B cell (primary cell): ENCODE data around the gene PPP1R16B. TPM values are rescaled to one million over a fixed set of nuclear protein-coding genes. Genes with fewer than 3 reads are reported as not detected.
"Not testable (repeated sequence)": the region's sequence is repeated elsewhere in the genome, so short reads cannot be mapped to it uniquely, and the experiment has no call there.

ENCODE experiments used
- ATAC-seq: fragments of 200-7000 bp; cut with Tn5 transposase; one replicate; pipeline ENCODE4 v1.10.0; 2021; ENCODE audit warnings: low read depth, mild to moderate bottlenecking, moderate number of reproducible peaks, moderate library complexity
- CTCF ChIA-PET: fragments of 350-600 bp; sonication (Branson Sonifier 250); formaldehyde crosslinking; loops from one replicate; lab custom pipeline; 2021; ENCODE audit warnings: antibody characterized with exemption, inconsistent platforms; lab: Charles Lee
- POLR2A ChIA-PET: fragments of 350-600 bp; sonication (Branson Sonifier 250); formaldehyde crosslinking; loops from one replicate; lab custom pipeline; 2021; ENCODE audit warnings: antibody characterized with exemption; lab: Charles Lee
- DNase-seq: peaks from one replicate; pipeline ENCODE4 v3.0.0; 2013
- H2AFZ ChIP-seq: 2 replicates; pipeline ENCODE4 v1.6.1; 2012; ENCODE audit warnings: mild to moderate bottlenecking, low read depth, low read length; ENCODE audit not compliant: insufficient read depth, poor library complexity, severe bottlenecking
- H3K27ac ChIP-seq, 2 donors: 1 replicate in 1 of 2; 2 replicates in 1 of 2; pipeline ENCODE4 v1.5.1; 2012 to 2013; ENCODE audit warnings: low read length in 2 of 2, mild to moderate bottlenecking in 2 of 2, moderate library complexity in 1 of 2
- H3K27me3 ChIP-seq, 4 experiments: fragments of 200-600 bp in 1 of 4; sonication (generic) in 1 of 4; replicated peaks in 1 of 4; 1 replicate in 2 of 4; 2 replicates in 2 of 4; pipeline versions ENCODE4 v1.6.1 to v1.7.0; 2013 to 2016; ENCODE audit warnings: low read length in 3 of 4, mild to moderate bottlenecking in 2 of 4, mixed read lengths in 1 of 4, moderate library complexity in 1 of 4; ENCODE audit not compliant: insufficient read depth in 4 of 4, control insufficient read depth in 3 of 4; ENCODE audit errors: control extremely low read depth in 1 of 4
- H3K36me3 ChIP-seq, 2 experiments: replicated peaks in 1 of 2; 1 replicate in 1 of 2; 2 replicates in 1 of 2; pipeline versions ENCODE4 v1.6.1 to v1.7.1; 2013; ENCODE audit warnings: low read length in 1 of 2; ENCODE audit not compliant: insufficient read depth in 2 of 2, control insufficient read depth in 1 of 2; ENCODE audit errors: control extremely low read depth in 1 of 2, extremely low read depth in 1 of 2
- H3K4me1 ChIP-seq, 2 donors: fragments of 200-600 bp in 1 of 2; sonication (generic) in 1 of 2; 1 replicate in 1 of 2; 2 replicates in 1 of 2; pipeline versions ENCODE4 v1.5.1 to v1.6.1; 2013 to 2017; ENCODE audit warnings: low read length in 2 of 2; ENCODE audit not compliant: control insufficient read depth in 2 of 2, insufficient read depth in 2 of 2
- H3K4me2 ChIP-seq: replicated peaks from 2 replicates; pipeline ENCODE3; 2012; ENCODE audit warnings: mild to moderate bottlenecking, low read depth, low read length; ENCODE audit not compliant: poor library complexity, severe bottlenecking
- H3K4me3 ChIP-seq, 5 experiments: fragments of 200-600 bp in 1 of 5; sonication (generic) in 1 of 5; 1 replicate in 3 of 5; 2 replicates in 2 of 5; pipeline versions ENCODE4 v1.5.1 to v1.7.0; 2011 to 2016; ENCODE audit warnings: low read length in 4 of 5, mild to moderate bottlenecking in 4 of 5, low read depth in 2 of 5, control low read depth in 1 of 5, moderate library complexity in 1 of 5; ENCODE audit not compliant: insufficient read depth in 1 of 5; ENCODE audit errors: control extremely low read depth in 1 of 5, extremely low read depth in 1 of 5
- H3K79me2 ChIP-seq: fragments of 200-600 bp; sonication (generic); one replicate; pipeline ENCODE4 v1.6.0; 2016; ENCODE audit warnings: low read length; ENCODE audit not compliant: control insufficient read depth, insufficient read depth
- H3K9ac ChIP-seq: fragments of 200-600 bp; sonication (generic); 2 replicates; pipeline ENCODE4 v1.6.1; 2017; ENCODE audit warnings: mild to moderate bottlenecking, low read length, moderate library complexity
- H3K9me3 ChIP-seq, 3 donors: one replicate each; pipeline versions ENCODE4 v1.6.1 to v1.7.1; 2013; ENCODE audit warnings: low read length in 2 of 3; ENCODE audit not compliant: control insufficient read depth in 2 of 3, insufficient read depth in 1 of 3; ENCODE audit errors: control extremely low read depth in 1 of 3
- H4K20me1 ChIP-seq: 2 replicates; pipeline ENCODE4 v1.6.0; 2012; ENCODE audit warnings: mild to moderate bottlenecking, low read length; ENCODE audit not compliant: insufficient read depth, control insufficient read depth, poor library complexity, severe bottlenecking
- H3K27ac Mint-ChIP-seq: one replicate; pipeline ENCODE4 v1.8.0; 2021; ENCODE audit warnings: mixed read lengths
- H3K27me3 Mint-ChIP-seq: one replicate; pipeline ENCODE4 v1.8.0; 2021; ENCODE audit warnings: mixed read lengths
- H3K4me1 Mint-ChIP-seq: one replicate; pipeline ENCODE4 v1.8.0; 2021; ENCODE audit warnings: mixed read lengths
- H3K4me3 Mint-ChIP-seq: one replicate; pipeline ENCODE4 v1.8.0; 2021; ENCODE audit warnings: mixed read lengths
- H3K9me3 Mint-ChIP-seq: one replicate; pipeline ENCODE4 v1.8.0; 2022; ENCODE audit warnings: mixed read lengths; ENCODE audit not compliant: insufficient read depth
- EZH2 ChIP-seq: IDR thresholded peaks from 2 replicates; pipeline ENCODE4 v1.6.1; 2012; ENCODE audit warnings: borderline replicate concordance, low read depth, mild to moderate bottlenecking, moderate library complexity, low read length; ENCODE audit not compliant: insufficient read depth, poor library complexity, severe bottlenecking
- WGBS: methylation state at CpG from one replicate; pipeline ENCODE4 v1.1.5; 2013; ENCODE audit warnings: missing lambda C conversion rate; ENCODE audit not compliant: insufficient coverage; 5-methylcytosine and 5-hydroxymethylcytosine counted together
- intact Hi-C: fragments of 100-400 bp; cut with micrococcal nuclease; formaldehyde crosslinking; loops from one replicate; pipeline ENCODE4 v1.10.0; 2022
- polyA plus RNA-seq: library from polyadenylated mRNA; depleted of rRNA; stranded (reverse); fragments of >200 nt; gene quantifications from 2 replicates; pipeline ENCODE4 v1.2.3, GENCODE V29; 2012
- total RNA-seq, 2 donors: library from RNA; stranded (reverse); fragments of 120-200 nt in 1 of 2; gene quantifications; 1 replicate in 1 of 2; 2 replicates in 1 of 2; pipeline versions ENCODE4 v1.2.3 to v1.2.4, GENCODE V29; 2013 to 2022
- TF ChIP-seq, protein P1 (sequence below): fragments of 200-600 bp; IDR thresholded peaks from one replicate; pipeline ENCODE4 v1.8.0; 2022; ENCODE audit warnings: antibody characterized with exemption, mild to moderate bottlenecking

Gene PPP1R16B
- total and polyA plus RNA-seq, 2 donors (not counting 1 experiment from before 2014, with no cell fraction given), result 58.8 to 108 TPM

DNA sequence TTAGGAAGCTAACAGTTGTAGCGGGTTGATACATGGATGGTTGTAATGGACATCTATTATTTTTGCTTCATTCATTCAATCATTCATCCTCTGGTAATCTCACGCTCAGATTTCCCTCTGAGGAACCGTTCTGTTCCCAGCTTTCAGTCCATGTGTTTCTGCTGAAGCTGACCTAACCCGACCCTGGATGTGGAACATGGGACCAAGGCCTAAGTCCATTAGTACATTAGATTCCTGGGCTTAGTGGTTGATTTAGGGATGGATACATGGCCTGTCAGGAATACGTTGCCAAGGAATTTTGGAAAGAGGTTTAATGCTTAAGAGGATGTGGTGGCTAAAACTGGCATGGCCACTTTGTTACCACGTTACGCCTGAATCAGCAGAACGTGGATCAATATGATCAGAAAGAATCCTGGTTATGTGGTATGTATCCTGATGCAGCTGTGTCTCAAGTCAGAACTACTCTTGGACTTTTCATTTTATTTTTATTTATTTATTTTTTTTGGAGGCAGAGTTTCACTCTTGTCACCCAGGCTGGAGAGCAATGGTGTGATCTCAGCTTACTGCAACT, 152.5 kb downstream of the PPP1R16B start:
- Histone ChIP-seq H4K20me1 (no peaks in the 10 kb centered on the region), H3K36me3 (no peaks in the 10 kb centered on the region), H3K27ac (no peak overlapping the region), H3K4me3 (no peak overlapping the region), H3K4me2 (no peak overlapping the region), H3K9ac (no peak overlapping the region), H3K27me3 (no peaks in the 10 kb centered on the region), H2AFZ (no peak overlapping the region), H3K79me2 (no peaks in the 10 kb centered on the region), H3K4me1 (peaks cover 11 to 12% of the 10 kb centered on the region in 2 donors), H3K9me3 (no peaks in the 10 kb centered on the region)
- no peaks in the 10 kb centered on the region for H3K9me3 Mint-ChIP-seq
- intact Hi-C loops, result no loop called here
- H3K4me1 Mint-ChIP-seq, result peaks cover 18% of the 10 kb centered on the region
- ATAC-seq (no peak), DNase-seq (no peak)
- TF ChIP-seq, protein P1, sequence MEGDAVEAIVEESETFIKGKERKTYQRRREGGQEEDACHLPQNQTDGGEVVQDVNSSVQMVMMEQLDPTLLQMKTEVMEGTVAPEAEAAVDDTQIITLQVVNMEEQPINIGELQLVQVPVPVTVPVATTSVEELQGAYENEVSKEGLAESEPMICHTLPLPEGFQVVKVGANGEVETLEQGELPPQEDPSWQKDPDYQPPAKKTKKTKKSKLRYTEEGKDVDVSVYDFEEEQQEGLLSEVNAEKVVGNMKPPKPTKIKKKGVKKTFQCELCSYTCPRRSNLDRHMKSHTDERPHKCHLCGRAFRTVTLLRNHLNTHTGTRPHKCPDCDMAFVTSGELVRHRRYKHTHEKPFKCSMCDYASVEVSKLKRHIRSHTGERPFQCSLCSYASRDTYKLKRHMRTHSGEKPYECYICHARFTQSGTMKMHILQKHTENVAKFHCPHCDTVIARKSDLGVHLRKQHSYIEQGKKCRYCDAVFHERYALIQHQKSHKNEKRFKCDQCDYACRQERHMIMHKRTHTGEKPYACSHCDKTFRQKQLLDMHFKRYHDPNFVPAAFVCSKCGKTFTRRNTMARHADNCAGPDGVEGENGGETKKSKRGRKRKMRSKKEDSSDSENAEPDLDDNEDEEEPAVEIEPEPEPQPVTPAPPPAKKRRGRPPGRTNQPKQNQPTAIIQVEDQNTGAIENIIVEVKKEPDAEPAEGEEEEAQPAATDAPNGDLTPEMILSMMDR, result no peak
- no peak for TF ChIP-seq EZH2
- no peaks in the 10 kb centered on the region for H3K27me3 Mint-ChIP-seq
- H3K4me3 Mint-ChIP-seq, result no peak overlapping the region
- 100% methylated on average over 7 of the region's 8 CpGs for WGBS
- ChIA-PET CTCF (interaction anchor here (1.2 kb wide), 1 partner anchor 92 kb away, joined by 3 read pairs; no protein-coding TSS in a partner anchor), POLR2A (no interaction called here)
- H3K27ac Mint-ChIP-seq, result no peak overlapping the region

DNA sequence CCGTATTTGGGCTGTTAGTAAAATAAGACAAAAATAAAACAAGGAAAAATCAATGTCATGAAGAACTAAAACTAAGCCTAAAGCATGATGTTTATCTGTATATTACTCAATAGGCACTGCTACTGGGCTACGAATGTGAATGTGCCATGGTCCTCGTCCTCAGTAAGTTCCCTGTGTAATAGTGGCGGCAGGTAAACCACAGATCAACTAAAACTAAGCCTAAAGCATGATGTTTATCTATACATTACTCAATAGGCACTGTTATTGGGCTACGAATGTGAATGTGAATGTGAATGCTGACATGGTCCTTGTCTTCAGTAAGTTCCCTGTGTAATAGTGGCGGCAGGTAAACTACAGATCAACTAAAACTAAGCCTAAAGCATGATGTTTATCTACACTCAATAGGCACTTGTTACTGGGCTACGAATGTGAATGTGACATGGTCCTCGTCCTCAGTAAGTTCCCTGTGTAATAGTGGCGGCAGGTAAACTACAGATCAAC, 154.7 kb downstream of the PPP1R16B start:
- H3K4me3 ChIP-seq, H4K20me1 ChIP-seq, H3K4me2 ChIP-seq, H3K27me3 Mint-ChIP-seq, ATAC-seq, H3K27me3 ChIP-seq, H3K27ac ChIP-seq, H3K36me3 ChIP-seq, H2AFZ ChIP-seq, H3K9ac ChIP-seq, H3K27ac Mint-ChIP-seq, H3K9me3 ChIP-seq, DNase-seq, POLR2A ChIA-PET, H3K4me3 Mint-ChIP-seq, H3K9me3 Mint-ChIP-seq: not testable (repeated sequence)
- 100% methylated on average over 3 of the region's 9 CpGs for WGBS
- H3K4me1 ChIP-seq, result peaks cover 14% of the 10 kb centered on the region in 2 donors
- peaks cover 21% of the 10 kb centered on the region for H3K79me2 ChIP-seq
- H3K4me1 Mint-ChIP-seq, result peaks cover 20% of the 10 kb centered on the region
- CTCF ChIA-PET, result interaction anchor here (4.0 kb wide), 1 partner anchor 311 kb away, joined by 20 read pairs; no protein-coding TSS in a partner anchor
- intact Hi-C loops, result loop anchor here (5.0 to 10.0 kb wide), 3 partner anchors 233 to 1265 kb away; partner anchors contain the start of genes CTNNBL1 and RALGAPB
